HCT116 (cell line): Measurements from ENCODE around the gene FSTL4.

Experiments used
- ATF3 ChIP-seq: IDR thresholded peaks from 2 replicates; pipeline ENCODE4 v1.6.1; 2012
- EZH2 ChIP-seq: fragments of 200-600 bp; sonication (generic); IDR thresholded peaks from 2 replicates; pipeline ENCODE4 v1.6.1; 2017; ENCODE audit warnings: antibody characterized with exemption, mixed run types
- SIN3A ChIP-seq: IDR thresholded peaks from 2 replicates; pipeline ENCODE4 v1.6.1; 2012; ENCODE audit warnings: low read depth
- ZNF274 ChIP-seq: fragments of 200-500 bp; sonication (Bioruptor generic); IDR thresholded peaks from 2 replicates; pipeline ENCODE4 v1.6.1; 2014; ENCODE audit warnings: mild to moderate bottlenecking, low read depth, low read length, inconsistent platforms

GRCh38 chr5:133238426-133239205 lies 373.7 kb downstream of the FSTL4 start:
- TF ChIP-seq ATF3 (no peak), EZH2 (no peak), ZNF274 (no peak), SIN3A (no peak)
